Measurements from ENCODE around the gene PLPPR1. TPM values are rescaled to one million over a fixed set of nuclear protein-coding genes. Genes with fewer than 3 reads are reported as not detected.

Gene PLPPR1
- total RNA-seq, 1 experiment from 2014 or later = not detected

DNA sequence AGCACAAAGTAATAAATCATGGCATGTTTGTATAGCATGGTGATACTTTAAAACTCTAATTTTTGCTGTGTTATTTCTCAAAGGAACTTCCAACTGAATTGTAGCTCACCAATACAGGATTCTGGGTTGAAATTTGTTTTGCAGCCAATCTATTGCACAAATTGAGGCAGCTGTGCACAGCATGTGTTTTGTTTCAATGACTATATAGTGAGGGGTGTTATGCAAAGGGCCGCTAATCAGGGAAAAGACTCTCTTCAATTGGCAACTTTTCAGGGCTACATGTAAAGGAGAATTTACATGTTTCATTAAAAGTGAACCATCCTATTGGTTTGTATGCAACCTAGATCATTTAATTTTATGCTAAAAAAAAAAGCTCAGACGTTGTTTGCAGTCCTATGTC is 44.6 kb downstream of the PLPPR1 start (continued):
- TF ChIP-seq, protein P1, sequence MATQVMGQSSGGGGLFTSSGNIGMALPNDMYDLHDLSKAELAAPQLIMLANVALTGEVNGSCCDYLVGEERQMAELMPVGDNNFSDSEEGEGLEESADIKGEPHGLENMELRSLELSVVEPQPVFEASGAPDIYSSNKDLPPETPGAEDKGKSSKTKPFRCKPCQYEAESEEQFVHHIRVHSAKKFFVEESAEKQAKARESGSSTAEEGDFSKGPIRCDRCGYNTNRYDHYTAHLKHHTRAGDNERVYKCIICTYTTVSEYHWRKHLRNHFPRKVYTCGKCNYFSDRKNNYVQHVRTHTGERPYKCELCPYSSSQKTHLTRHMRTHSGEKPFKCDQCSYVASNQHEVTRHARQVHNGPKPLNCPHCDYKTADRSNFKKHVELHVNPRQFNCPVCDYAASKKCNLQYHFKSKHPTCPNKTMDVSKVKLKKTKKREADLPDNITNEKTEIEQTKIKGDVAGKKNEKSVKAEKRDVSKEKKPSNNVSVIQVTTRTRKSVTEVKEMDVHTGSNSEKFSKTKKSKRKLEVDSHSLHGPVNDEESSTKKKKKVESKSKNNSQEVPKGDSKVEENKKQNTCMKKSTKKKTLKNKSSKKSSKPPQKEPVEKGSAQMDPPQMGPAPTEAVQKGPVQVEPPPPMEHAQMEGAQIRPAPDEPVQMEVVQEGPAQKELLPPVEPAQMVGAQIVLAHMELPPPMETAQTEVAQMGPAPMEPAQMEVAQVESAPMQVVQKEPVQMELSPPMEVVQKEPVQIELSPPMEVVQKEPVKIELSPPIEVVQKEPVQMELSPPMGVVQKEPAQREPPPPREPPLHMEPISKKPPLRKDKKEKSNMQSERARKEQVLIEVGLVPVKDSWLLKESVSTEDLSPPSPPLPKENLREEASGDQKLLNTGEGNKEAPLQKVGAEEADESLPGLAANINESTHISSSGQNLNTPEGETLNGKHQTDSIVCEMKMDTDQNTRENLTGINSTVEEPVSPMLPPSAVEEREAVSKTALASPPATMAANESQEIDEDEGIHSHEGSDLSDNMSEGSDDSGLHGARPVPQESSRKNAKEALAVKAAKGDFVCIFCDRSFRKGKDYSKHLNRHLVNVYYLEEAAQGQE (IDR thresholded peaks at IDR 0.05; ENCODE audit: low read depth) = no peak
- TF ChIP-seq ELF1 (IDR thresholded peaks at IDR 0.05; ENCODE audit: borderline replicate concordance, low read depth) = no peak
- no peak for TF ChIP-seq SIN3A (IDR thresholded peaks at IDR 0.05; ENCODE audit: low read depth)
- no peak for TF ChIP-seq CEBPB (IDR thresholded peaks at IDR 0.05; ENCODE audit: low read depth)
- TF ChIP-seq JUND (IDR thresholded peaks at IDR 0.05) = no peak
- no peak for TF ChIP-seq EZH2 (IDR thresholded peaks at IDR 0.05)
- no peak for TF ChIP-seq POLR2AphosphoS5 (IDR thresholded peaks at IDR 0.05; ENCODE audit: low read depth, low read length)
- no peak for TF ChIP-seq ZNF274 (IDR thresholded peaks at IDR 0.05; ENCODE audit: low read depth, low read length)
- TF ChIP-seq ZFX (IDR thresholded peaks at IDR 0.05) = no peak
- TF ChIP-seq EZH2phosphoT487 (IDR thresholded peaks at IDR 0.05; ENCODE audit: borderline replicate concordance) = no peak
- TF ChIP-seq SRF (IDR thresholded peaks at IDR 0.05; ENCODE audit: low read depth) = no peak

DNA sequence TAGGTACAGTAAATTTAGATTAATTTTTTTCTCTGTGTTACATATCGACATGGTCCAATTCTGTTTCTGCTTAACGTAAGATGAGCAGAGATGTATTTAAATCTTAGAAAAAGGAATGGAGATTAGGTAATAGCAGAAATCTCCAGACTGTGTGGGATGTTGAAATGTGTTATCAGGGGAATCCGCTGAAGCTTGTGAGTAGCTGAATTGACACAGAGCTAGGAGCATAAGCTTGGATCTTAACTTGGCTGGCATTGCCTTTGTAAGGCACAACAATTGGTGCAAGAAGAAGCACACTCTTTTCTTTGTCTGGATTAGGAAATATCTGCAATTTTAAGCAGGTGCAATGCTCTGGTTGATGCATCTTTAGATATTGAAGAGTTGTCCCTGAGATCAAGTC is 53.1 kb downstream of the PLPPR1 start:
- TF ChIP-seq, protein P1 (IDR thresholded peaks at IDR 0.05; ENCODE audit: low read depth) = no peak
- no peak for TF ChIP-seq EZH2phosphoT487 (IDR thresholded peaks at IDR 0.05; ENCODE audit: borderline replicate concordance)
- TF ChIP-seq, protein P2, sequence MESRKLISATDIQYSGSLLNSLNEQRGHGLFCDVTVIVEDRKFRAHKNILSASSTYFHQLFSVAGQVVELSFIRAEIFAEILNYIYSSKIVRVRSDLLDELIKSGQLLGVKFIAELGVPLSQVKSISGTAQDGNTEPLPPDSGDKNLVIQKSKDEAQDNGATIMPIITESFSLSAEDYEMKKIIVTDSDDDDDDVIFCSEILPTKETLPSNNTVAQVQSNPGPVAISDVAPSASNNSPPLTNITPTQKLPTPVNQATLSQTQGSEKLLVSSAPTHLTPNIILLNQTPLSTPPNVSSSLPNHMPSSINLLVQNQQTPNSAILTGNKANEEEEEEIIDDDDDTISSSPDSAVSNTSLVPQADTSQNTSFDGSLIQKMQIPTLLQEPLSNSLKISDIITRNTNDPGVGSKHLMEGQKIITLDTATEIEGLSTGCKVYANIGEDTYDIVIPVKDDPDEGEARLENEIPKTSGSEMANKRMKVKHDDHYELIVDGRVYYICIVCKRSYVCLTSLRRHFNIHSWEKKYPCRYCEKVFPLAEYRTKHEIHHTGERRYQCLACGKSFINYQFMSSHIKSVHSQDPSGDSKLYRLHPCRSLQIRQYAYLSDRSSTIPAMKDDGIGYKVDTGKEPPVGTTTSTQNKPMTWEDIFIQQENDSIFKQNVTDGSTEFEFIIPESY (IDR thresholded peaks at IDR 0.05; ENCODE audit: extremely low read depth, insufficient replicate concordance, low read length) = no peak
- no peak overlapping the region for H3K4me2 ChIP-seq (ENCODE audit: low read length)
- ChIA-PET CTCF (no interaction called here), POLR2A (no interaction called here), RAD21 (ENCODE audit: low non-redundant PET in 1 of 2, low total read pairs in 2 of 2, uncharacterized antibody in 2 of 2, unreplicated experiment in 2 of 2) (no interaction called here)
- H3K36me3 ChIP-seq (ENCODE audit: control insufficient read depth in 1 of 2, insufficient read depth in 2 of 2, low read length in 2 of 2) = no peaks in the 10 kb centered on the region
- H3K27ac ChIP-seq (ENCODE audit: low read depth, low read length) = no peak overlapping the region
- H3K27me3 ChIP-seq (ENCODE audit: insufficient read depth, low read length) = peaks cover 8% of the 10 kb centered on the region
- no peak overlapping the region for H3K4me3 ChIP-seq (replicated peaks in 1 of 2; ENCODE audit: low read depth in 1 of 2, low read length in 2 of 2)
- intact Hi-C loops (cut with micrococcal nuclease) = no loop called here
- no peaks in the 10 kb centered on the region for H3K9me3 ChIP-seq (ENCODE audit: control insufficient read depth in 1 of 2, insufficient read depth in 1 of 2, low read depth in 1 of 2, low read length in 2 of 2)
- H2AFZ ChIP-seq (ENCODE audit: low read depth, low read length, poor library complexity, severe bottlenecking) = no peak overlapping the region
- H3K9me2 ChIP-seq (ENCODE audit: insufficient read depth) = no peaks in the 10 kb centered on the region
- DNase-seq (ENCODE audit: low read depth, low spot score) (no peak), ATAC-seq (no peak)
- H4K20me1 ChIP-seq (ENCODE audit: insufficient read depth) = no peaks in the 10 kb centered on the region
- no peak overlapping the region for H3K9ac ChIP-seq (ENCODE audit: low read length)
- no peaks in the 10 kb centered on the region for H3K4me1 ChIP-seq (ENCODE audit: control insufficient read depth in 1 of 2, insufficient read depth in 2 of 2, low read length in 2 of 2)
- BruUV-seq (replicated peaks) = no TSS peak
- no peaks in the 10 kb centered on the region for H3K79me2 ChIP-seq (ENCODE audit: insufficient read depth, low read length)
